Stimulated activated CD4-positive, alpha-beta T cell treated with anti-CD3 and anti-CD28 coated beads, Interleukin-2, amount 100 ng/mL, for 48 hours (primary cell): Measurements from ENCODE around the gene ZNF823.
"Not testable (repeated sequence)": the region's sequence is repeated elsewhere in the genome, so short reads cannot be mapped to it uniquely, and the experiment has no call there.

Source experiments
- DNase-seq, 2 donors: peaks; one replicate each; pipeline ENCODE4 v3.0.0-alpha.2; 2020

ZNF823 gene

GRCh38 chr19:11738746-11739620 is at the start of gene ZNF823:
TSS of gene ZNF823 (minus strand) at chr19:11738946. CDS start at chr19:11738819, 127 bp downstream.
- DNase-seq, result peak; percentile 97 to 98

GRCh38 chr19:11787536-11787935 is 48.8 kb upstream of the ZNF823 start:
- DNase-seq, result no peak

GRCh38 chr19:11784356-11784755 is 45.6 kb upstream of the ZNF823 start:
- DNase-seq, result no peak

GRCh38 chr19:11783767-11784166 is 45.0 kb upstream of the ZNF823 start:
- DNase-seq, result no peak

GRCh38 chr19:11781295-11782057 is 42.7 kb upstream of the ZNF823 start:
- DNase-seq, result no peak

- no peak for DNase-seq
These were observed 41.8 kb upstream of the ZNF823 start for GRCh38 chr19:11780431-11781020.

GRCh38 chr19:11776669-11777068 is 37.9 kb upstream of the ZNF823 start:
- DNase-seq, result not testable (repeated sequence)

GRCh38 chr19:11771520-11771919 is 32.8 kb upstream of the ZNF823 start:
- not testable (repeated sequence) for DNase-seq

- no peak for DNase-seq
These were observed 31.2 kb upstream of the ZNF823 start for GRCh38 chr19:11769995-11770394.

- DNase-seq, result peak in 1 of 2 donors; percentile 10
These were observed 28.9 kb upstream of the ZNF823 start for GRCh38 chr19:11767633-11768133.

- DNase-seq, result peak; percentile 90 to 93
These were observed 28.1 kb upstream of the ZNF823 start, which contains the start of gene ZNF441 for GRCh38 chr19:11766597-11767591. TSS of gene ZNF441 (plus strand) at chr19:11767000. CDS start at chr19:11767194, 194 bp downstream.

- DNase-seq, result no peak
These were observed 24.9 kb upstream of the ZNF823 start for GRCh38 chr19:11763611-11764010.

GRCh38 chr19:11763117-11763516 is 24.4 kb upstream of the ZNF823 start:
- no peak for DNase-seq

GRCh38 chr19:11759805-11760204 is 21.1 kb upstream of the ZNF823 start:
- no peak for DNase-seq

- DNase-seq, result no peak
These were observed 18.2 kb upstream of the ZNF823 start for GRCh38 chr19:11756965-11757364.

GRCh38 chr19:11754663-11755062 is 15.9 kb upstream of the ZNF823 start:
- no peak for DNase-seq

GRCh38 chr19:11752244-11752736 is 13.5 kb upstream of the ZNF823 start:
- DNase-seq, result no peak

- DNase-seq, result no peak
These were observed 11.0 kb upstream of the ZNF823 start for GRCh38 chr19:11749751-11750150.

GRCh38 chr19:11747277-11747676 is 8.5 kb upstream of the ZNF823 start:
- DNase-seq, result no peak

GRCh38 chr19:11745869-11746268 is 7.1 kb upstream of the ZNF823 start:
- no peak for DNase-seq

GRCh38 chr19:11737964-11738745 is 591 bp downstream of the ZNF823 start:
- peak; percentile 16 to 27 for DNase-seq
